ENCODE measurements around the gene APOA4. TPM values are rescaled to one million over a fixed set of nuclear protein-coding genes. Genes with fewer than 3 reads are reported as not detected.

Gene APOA4
- total and polyA plus RNA-seq, 2 of the 13 experiments (the other 11 are each of a cell fraction or from before 2014, with no cell fraction given) = 3.8 to 7.2 TPM

DNA sequence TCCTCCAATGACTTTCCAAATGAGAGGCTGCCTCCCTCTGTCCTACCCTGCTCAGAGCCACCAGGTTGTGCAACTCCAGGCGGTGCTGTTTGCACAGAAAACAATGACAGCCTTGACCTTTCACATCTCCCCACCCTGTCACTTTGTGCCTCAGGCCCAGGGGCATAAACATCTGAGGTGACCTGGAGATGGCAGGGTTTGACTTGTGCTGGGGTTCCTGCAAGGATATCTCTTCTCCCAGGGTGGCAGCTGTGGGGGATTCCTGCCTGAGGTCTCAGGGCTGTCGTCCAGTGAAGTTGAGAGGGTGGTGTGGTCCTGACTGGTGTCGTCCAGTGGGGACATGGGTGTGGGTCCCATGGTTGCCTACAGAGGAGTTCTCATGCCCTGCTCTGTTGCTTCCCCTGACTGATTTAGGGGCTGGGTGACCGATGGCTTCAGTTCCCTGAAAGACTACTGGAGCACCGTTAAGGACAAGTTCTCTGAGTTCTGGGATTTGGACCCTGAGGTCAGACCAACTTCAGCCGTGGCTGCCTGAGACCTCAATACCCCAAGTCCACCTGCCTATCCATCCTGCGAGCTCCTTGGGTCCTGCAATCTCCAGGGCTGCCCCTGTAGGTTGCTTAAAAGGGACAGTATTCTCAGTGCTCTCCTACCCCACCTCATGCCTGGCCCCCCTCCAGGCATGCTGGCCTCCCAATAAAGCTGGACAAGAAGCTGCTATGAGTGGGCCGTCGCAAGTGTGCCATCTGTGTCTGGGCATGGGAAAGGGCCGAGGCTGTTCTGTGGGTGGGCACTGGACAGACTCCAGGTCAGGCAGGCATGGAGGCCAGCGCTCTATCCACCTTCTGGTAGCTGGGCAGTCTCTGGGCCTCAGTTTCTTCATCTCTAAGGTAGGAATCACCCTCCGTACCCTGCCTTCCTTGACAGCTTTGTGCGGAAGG, 9.5 kb upstream of the APOA4 start (continued):
- TF ChIP-seq FOXA1 (IDR thresholded peaks at IDR 0.05) = peak; percentile 82; the same call in 1 of the 2 replicates
- TF ChIP-seq FOXA1 (CRISPR knock-in tag; IDR thresholded peaks at IDR 0.05) = peak; percentile 99
- TF ChIP-seq, protein P1, sequence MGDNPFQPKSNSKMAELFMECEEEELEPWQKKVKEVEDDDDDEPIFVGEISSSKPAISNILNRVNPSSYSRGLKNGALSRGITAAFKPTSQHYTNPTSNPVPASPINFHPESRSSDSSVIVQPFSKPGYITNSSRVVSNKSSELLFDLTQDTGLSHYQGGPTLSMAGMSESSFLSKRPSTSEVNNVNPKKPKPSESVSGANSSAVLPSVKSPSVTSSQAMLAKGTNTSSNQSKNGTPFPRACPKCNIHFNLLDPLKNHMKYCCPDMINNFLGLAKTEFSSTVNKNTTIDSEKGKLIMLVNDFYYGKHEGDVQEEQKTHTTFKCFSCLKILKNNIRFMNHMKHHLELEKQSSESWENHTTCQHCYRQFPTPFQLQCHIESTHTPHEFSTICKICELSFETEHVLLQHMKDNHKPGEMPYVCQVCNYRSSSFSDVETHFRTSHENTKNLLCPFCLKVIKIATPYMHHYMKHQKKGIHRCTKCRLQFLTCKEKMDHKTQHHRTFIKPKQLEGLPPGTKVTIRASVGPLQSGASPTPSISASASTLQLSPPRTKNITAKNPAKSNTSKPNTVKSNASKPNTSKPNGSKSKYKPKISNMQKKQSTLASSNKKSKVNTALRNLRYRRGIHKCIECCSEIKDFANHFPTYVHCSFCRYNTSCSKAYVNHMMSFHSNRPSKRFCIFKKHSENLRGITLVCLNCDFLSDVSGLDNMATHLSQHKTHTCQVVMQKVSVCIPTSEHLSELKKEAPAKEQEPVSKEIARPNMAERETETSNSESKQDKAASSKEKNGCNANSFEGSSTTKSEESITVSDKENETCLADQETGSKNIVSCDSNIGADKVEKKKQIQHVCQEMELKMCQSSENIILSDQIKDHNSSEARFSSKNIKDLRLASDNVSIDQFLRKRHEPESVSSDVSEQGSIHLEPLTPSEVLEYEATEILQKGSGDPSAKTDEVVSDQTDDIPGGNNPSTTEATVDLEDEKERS (CRISPR knock-in tag; IDR thresholded peaks at IDR 0.05) = peak; percentile 35; the same call in 1 of the 2 replicates
- TF ChIP-seq ZSCAN29 (CRISPR knock-in tag; conservative IDR thresholded peaks at IDR 0.05) = 0 out of 2 replicates have a peak, but pooled peaks have one; percentile 58
- TF ChIP-seq MYNN (CRISPR knock-in tag; IDR thresholded peaks at IDR 0.05; ENCODE audit: low read depth) = no peak
- TF ChIP-seq ZNF430 (CRISPR knock-in tag; IDR thresholded peaks at IDR 0.05) = peak; percentile 89; the same call in 1 of the 2 replicates
- peak; percentile 80 for TF ChIP-seq KDM2A (CRISPR knock-in tag; IDR thresholded peaks at IDR 0.05; ENCODE audit: borderline replicate concordance, low read depth)
- TF ChIP-seq FOXJ3 (CRISPR knock-in tag; IDR thresholded peaks at IDR 0.05; ENCODE audit: borderline replicate concordance) = peak; percentile 98
- TF ChIP-seq, protein P2, sequence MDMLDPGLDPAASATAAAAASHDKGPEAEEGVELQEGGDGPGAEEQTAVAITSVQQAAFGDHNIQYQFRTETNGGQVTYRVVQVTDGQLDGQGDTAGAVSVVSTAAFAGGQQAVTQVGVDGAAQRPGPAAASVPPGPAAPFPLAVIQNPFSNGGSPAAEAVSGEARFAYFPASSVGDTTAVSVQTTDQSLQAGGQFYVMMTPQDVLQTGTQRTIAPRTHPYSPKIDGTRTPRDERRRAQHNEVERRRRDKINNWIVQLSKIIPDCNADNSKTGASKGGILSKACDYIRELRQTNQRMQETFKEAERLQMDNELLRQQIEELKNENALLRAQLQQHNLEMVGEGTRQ (IDR thresholded peaks at IDR 0.05; ENCODE audit: low read depth, low read length) = no peak
- TF ChIP-seq, protein P2 (CRISPR knock-in tag; IDR thresholded peaks at IDR 0.05; ENCODE audit: borderline replicate concordance) = peak; percentile 8; the same call in 1 of the 2 replicates
- no peak for TF ChIP-seq ZNF333 (CRISPR knock-in tag; IDR thresholded peaks at IDR 0.05; ENCODE audit: borderline replicate concordance)
- no peak for TF ChIP-seq KLF13 (CRISPR knock-in tag; IDR thresholded peaks at IDR 0.05)
- TF ChIP-seq, protein P3, sequence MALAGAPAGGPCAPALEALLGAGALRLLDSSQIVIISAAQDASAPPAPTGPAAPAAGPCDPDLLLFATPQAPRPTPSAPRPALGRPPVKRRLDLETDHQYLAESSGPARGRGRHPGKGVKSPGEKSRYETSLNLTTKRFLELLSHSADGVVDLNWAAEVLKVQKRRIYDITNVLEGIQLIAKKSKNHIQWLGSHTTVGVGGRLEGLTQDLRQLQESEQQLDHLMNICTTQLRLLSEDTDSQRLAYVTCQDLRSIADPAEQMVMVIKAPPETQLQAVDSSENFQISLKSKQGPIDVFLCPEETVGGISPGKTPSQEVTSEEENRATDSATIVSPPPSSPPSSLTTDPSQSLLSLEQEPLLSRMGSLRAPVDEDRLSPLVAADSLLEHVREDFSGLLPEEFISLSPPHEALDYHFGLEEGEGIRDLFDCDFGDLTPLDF (CRISPR knock-in tag; IDR thresholded peaks at IDR 0.05) = no peak
- TF ChIP-seq ZSCAN12 (CRISPR knock-in tag; IDR thresholded peaks at IDR 0.05) = peak; percentile 53; the same call in 1 of the 2 replicates
- TF ChIP-seq PAX8 (CRISPR knock-in tag; IDR thresholded peaks at IDR 0.05; ENCODE audit: borderline replicate concordance) = no peak
- TF ChIP-seq, protein P4, sequence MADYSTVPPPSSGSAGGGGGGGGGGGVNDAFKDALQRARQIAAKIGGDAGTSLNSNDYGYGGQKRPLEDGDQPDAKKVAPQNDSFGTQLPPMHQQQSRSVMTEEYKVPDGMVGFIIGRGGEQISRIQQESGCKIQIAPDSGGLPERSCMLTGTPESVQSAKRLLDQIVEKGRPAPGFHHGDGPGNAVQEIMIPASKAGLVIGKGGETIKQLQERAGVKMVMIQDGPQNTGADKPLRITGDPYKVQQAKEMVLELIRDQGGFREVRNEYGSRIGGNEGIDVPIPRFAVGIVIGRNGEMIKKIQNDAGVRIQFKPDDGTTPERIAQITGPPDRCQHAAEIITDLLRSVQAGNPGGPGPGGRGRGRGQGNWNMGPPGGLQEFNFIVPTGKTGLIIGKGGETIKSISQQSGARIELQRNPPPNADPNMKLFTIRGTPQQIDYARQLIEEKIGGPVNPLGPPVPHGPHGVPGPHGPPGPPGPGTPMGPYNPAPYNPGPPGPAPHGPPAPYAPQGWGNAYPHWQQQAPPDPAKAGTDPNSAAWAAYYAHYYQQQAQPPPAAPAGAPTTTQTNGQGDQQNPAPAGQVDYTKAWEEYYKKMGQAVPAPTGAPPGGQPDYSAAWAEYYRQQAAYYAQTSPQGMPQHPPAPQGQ (CRISPR knock-in tag; IDR thresholded peaks at IDR 0.05; ENCODE audit: borderline replicate concordance) = 0 out of 2 replicates have a peak, but pooled peaks have one; percentile 88
- no peak for TF ChIP-seq ZNF367 (CRISPR knock-in tag; IDR thresholded peaks at IDR 0.05; ENCODE audit: borderline replicate concordance)
- TF ChIP-seq HMGA1 (CRISPR knock-in tag; conservative IDR thresholded peaks at IDR 0.05) = no peak
- 0 out of 2 replicates have a peak, but pooled peaks have one; percentile 37 for TF ChIP-seq AHR (CRISPR knock-in tag; IDR thresholded peaks at IDR 0.05)

Data from HepG2 (cell line).